ENCODE data around the gene UBL4B. TPM values are rescaled to one million over a fixed set of nuclear protein-coding genes. Genes with fewer than 3 reads are reported as not detected.

Gene UBL4B
- total and polyA plus RNA-seq, 9 of the 15 experiments (the other 6 are each of a cell fraction or from before 2014, with no cell fraction given), result not detected

- 24% methylated on average over 11 of the region's 11 CpGs for WGBS (ENCODE audit: insufficient coverage, low coverage, missing lambda C conversion rate)
- Histone ChIP-seq H3K27me3 (ENCODE audit: control insufficient read depth in 2 of 2, insufficient read depth in 2 of 2, low read length in 2 of 2) (peaks cover 26 to 54% of the 10 kb centered on the region in 2 experiments), H3K4me1 (replicated peaks in 1 of 2; ENCODE audit: control insufficient read depth in 2 of 2, insufficient read depth in 2 of 2, low read length in 2 of 2) (peaks cover 7 to 8% of the 10 kb centered on the region in 2 experiments; a peak in 3 of 5 replicates), H3K4me3 (no peak overlapping the region), H3K79me2 (ENCODE audit: control insufficient read depth, insufficient read depth, low read length) (no peaks in the 10 kb centered on the region), H3K4me2 (ENCODE audit: insufficient read depth, low read length) (no peak overlapping the region), H2AFZ (ENCODE audit: low read depth, low read length) (no peak overlapping the region), H4K20me1 (replicated peaks; ENCODE audit: control insufficient read depth, insufficient read depth, low read length) (no peaks in the 10 kb centered on the region; the same call in 1 of the 2 replicates), H3K36me3 (ENCODE audit: control insufficient read depth, insufficient read depth, low read length) (no peaks in the 10 kb centered on the region), H3K9ac (ENCODE audit: insufficient read depth in 1 of 2, low read depth in 2 of 2, low read length in 2 of 2) (no peak overlapping the region; a peak in 1 of 4 replicates), H3K9me3 (replicated peaks; ENCODE audit: control insufficient read depth, insufficient read depth, low read depth, low read length) (no peaks in the 10 kb centered on the region), H3K27ac (ENCODE audit: extremely low read depth, low read depth, low read length) (no peak overlapping the region), H3K9me1 (ENCODE audit: control insufficient read depth, insufficient read depth, low read length) (no peaks in the 10 kb centered on the region)
- FAIRE-seq, result no peak
- DNase-seq (ENCODE audit: extremely low read depth in 1 of 4, low spot score in 3 of 4), result no peak
- CTCF ChIA-PET (ENCODE audit: low intra/inter-chr PET ratio), result no interaction called here
- ATAC-seq, result no peak
- POLR2A ChIA-PET, result interaction anchor here (0.6 to 2.2 kb wide), 6 partner anchors 8 to 63 kb away, joined by 3 to 6 read pairs (median 4); partner anchors contain the start of gene STRIP1
- BruUV-seq (replicated peaks), result no TSS peak
- TF ChIP-seq, protein P1, sequence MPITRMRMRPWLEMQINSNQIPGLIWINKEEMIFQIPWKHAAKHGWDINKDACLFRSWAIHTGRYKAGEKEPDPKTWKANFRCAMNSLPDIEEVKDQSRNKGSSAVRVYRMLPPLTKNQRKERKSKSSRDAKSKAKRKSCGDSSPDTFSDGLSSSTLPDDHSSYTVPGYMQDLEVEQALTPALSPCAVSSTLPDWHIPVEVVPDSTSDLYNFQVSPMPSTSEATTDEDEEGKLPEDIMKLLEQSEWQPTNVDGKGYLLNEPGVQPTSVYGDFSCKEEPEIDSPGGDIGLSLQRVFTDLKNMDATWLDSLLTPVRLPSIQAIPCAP (CRISPR knock-in tag; IDR thresholded peaks at IDR 0.05; ENCODE audit: borderline replicate concordance), result no peak
- TF ChIP-seq SRSF7 (optimal IDR thresholded peaks at IDR 0.05; ENCODE audit: low read depth, low read length) (no peak), RBM25 (IDR thresholded peaks at IDR 0.05; ENCODE audit: low read depth, low read length, severe bottlenecking) (peak; percentile 20), ZFP36 (IDR thresholded peaks at IDR 0.05; ENCODE audit: low read depth, low read length, partially characterized antibody) (peak; percentile 31), ZNF76 (CRISPR knock-in tag; IDR thresholded peaks at IDR 0.05; ENCODE audit: borderline replicate concordance) (no peak), RCOR1 (IDR thresholded peaks at IDR 0.05; ENCODE audit: borderline replicate concordance in 1 of 2, low read depth in 2 of 2, low read length in 2 of 2) (no peak)
- in situ Hi-C loops (cut with MboI), result no loop called here
- intact Hi-C loops (cut with micrococcal nuclease), result no loop called here
These were observed 14.6 kb upstream of the UBL4B start for GRCh38 chr1:110097507-110098221.
